ENCODE measurements around the gene FUZ. TPM values are rescaled to one million over a fixed set of nuclear protein-coding genes. Genes with fewer than 3 reads are reported as not detected.

The FUZ gene
- total RNA-seq, 3 donors from 2014 or later: 6.6 to 21.0 (median 11.9) TPM

DNA sequence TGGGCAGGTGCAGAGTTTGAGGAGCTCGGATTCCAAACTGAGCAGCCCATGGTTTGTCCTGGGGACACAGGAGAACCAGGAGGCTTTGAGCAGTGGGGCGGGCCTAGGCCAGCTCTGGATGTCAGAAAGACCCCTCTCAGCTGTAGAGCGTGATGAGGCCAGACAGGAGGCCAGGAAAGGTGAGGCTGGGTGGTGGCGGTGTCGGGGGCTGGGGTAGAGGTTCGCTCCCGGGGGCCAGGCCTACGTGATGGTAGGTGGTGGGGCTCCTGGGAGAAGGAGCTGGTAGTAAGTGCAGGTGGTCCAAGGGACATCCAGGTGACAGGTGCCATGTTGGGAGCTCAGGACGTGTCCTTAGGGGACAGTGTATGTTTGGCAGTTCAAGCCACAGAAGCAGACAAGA lies 24.3 kb upstream of the FUZ start:
- H3K4me1 ChIP-seq (ENCODE audit: low read depth): no peaks in the 10 kb centered on the region
- intact Hi-C loops (cut with DNase I, micrococcal nuclease): no loop called here

DNA sequence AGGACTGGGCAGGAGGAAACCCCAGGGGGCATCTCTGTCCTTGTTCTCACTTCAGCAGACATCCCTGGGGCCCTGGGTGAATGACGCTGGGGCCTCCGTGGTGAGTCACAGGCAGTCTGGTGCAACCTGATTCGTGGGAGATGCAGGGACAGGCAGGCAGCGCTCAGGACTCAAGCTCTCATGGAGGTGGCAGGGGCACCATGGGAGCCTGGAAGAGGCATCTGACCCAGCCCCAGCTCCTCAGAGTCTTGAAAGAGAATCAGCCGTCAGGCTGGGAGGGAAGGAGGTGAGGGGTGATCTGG lies 23.9 kb upstream of the FUZ start:
- Histone ChIP-seq H3K4me1 (ENCODE audit: low read depth) (no peaks in the 10 kb centered on the region), H3K9me3 (no peaks in the 10 kb centered on the region), H3K36me3 (ENCODE audit: low read depth) (peaks cover 6% of the 10 kb centered on the region), H3K4me3 (no peak overlapping the region)
- intact Hi-C loops (cut with DNase I, micrococcal nuclease): no loop called here
- TF ChIP-seq, protein P1, sequence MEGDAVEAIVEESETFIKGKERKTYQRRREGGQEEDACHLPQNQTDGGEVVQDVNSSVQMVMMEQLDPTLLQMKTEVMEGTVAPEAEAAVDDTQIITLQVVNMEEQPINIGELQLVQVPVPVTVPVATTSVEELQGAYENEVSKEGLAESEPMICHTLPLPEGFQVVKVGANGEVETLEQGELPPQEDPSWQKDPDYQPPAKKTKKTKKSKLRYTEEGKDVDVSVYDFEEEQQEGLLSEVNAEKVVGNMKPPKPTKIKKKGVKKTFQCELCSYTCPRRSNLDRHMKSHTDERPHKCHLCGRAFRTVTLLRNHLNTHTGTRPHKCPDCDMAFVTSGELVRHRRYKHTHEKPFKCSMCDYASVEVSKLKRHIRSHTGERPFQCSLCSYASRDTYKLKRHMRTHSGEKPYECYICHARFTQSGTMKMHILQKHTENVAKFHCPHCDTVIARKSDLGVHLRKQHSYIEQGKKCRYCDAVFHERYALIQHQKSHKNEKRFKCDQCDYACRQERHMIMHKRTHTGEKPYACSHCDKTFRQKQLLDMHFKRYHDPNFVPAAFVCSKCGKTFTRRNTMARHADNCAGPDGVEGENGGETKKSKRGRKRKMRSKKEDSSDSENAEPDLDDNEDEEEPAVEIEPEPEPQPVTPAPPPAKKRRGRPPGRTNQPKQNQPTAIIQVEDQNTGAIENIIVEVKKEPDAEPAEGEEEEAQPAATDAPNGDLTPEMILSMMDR (IDR thresholded peaks at IDR 0.05): no peak
- DNase-seq (no peak), ATAC-seq (no peak)

More for the DNA sequence above, 24.3 kb upstream of the FUZ start:
- H3K36me3 ChIP-seq (ENCODE audit: low read depth): peaks cover 6% of the 10 kb centered on the region
- DNase-seq (no peak), ATAC-seq (no peak)
- no peaks in the 10 kb centered on the region for H3K9me3 ChIP-seq
- H3K4me3 ChIP-seq: no peak overlapping the region
- TF ChIP-seq, protein P1 (IDR thresholded peaks at IDR 0.05): no peak

- Histone ChIP-seq H3K36me3 (ENCODE audit: low read depth) (peaks cover 6% of the 10 kb centered on the region), H3K4me1 (ENCODE audit: low read depth) (no peaks in the 10 kb centered on the region), H3K4me3 (no peak overlapping the region), H3K9me3 (no peaks in the 10 kb centered on the region)
- TF ChIP-seq, protein P1 (IDR thresholded peaks at IDR 0.05): no peak
- intact Hi-C loops (cut with DNase I, micrococcal nuclease): no loop called here
- DNase-seq (no peak), ATAC-seq (no peak)
Observed at GRCh38 chr19:49836176-49837008, 23.3 kb upstream of the FUZ start.

DNA sequence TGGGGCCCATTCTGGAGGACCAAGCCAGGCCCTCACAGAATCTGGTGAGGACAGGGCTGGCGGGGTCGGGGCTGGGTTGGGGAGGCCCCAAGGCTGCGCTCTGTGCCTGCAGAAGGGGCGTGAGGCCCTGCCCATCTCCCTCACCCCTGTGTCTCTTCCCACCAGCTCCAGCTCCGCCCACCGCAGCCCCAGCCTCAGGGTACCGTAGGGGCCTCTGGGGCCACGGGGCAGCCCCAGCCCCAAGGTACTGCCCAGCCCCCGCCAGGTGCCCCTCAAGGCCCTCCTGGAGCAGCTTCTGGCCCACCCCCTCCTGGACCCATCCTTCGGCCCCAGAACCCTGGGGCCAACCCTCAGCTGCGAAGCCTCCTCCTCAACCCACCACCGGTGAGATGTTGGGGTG lies 22.5 kb upstream of the FUZ start:
- H3K4me1 ChIP-seq (ENCODE audit: low read depth): no peaks in the 10 kb centered on the region
- DNase-seq: no peak
- peaks cover 6% of the 10 kb centered on the region for H3K36me3 ChIP-seq (ENCODE audit: low read depth)
- intact Hi-C loops (cut with DNase I, micrococcal nuclease): no loop called here
- TF ChIP-seq, protein P1 (IDR thresholded peaks at IDR 0.05): no peak
- no peak for ATAC-seq
- H3K9me3 ChIP-seq: no peaks in the 10 kb centered on the region
- no peak overlapping the region for H3K4me3 ChIP-seq

- peaks cover 6% of the 10 kb centered on the region for H3K36me3 ChIP-seq (ENCODE audit: low read depth)
- TF ChIP-seq, protein P1 (IDR thresholded peaks at IDR 0.05): no peak
- no peak overlapping the region for H3K4me3 ChIP-seq
- ATAC-seq (no peak), DNase-seq (no peak)
- intact Hi-C loops (cut with DNase I, micrococcal nuclease): no loop called here
- H3K4me1 ChIP-seq (ENCODE audit: low read depth): no peaks in the 10 kb centered on the region
- no peaks in the 10 kb centered on the region for H3K9me3 ChIP-seq
Observed at GRCh38 chr19:49833599-49833998, 20.5 kb upstream of the FUZ start.
